Adipocyte (in vitro differentiated cells): Measurements from ENCODE around the gene KIAA0408.

ENCODE experiments used
- DNase-seq: peaks from one replicate; pipeline ENCODE4 v3.0.0-alpha.2; 2015; ENCODE audit warnings: low read depth
- H3K27me3 ChIP-seq: replicated peaks from 2 replicates; pipeline ENCODE4 v1.7.0; 2013; ENCODE audit warnings: mild to moderate bottlenecking, low read length, moderate library complexity; ENCODE audit not compliant: control insufficient read depth, insufficient read depth
- H3K36me3 ChIP-seq: 2 replicates; pipeline ENCODE4 v1.7.0; 2013; ENCODE audit warnings: low read length, mild to moderate bottlenecking, moderate library complexity; ENCODE audit not compliant: control insufficient read depth, insufficient read depth, severe bottlenecking
- H3K4me1 ChIP-seq: 2 replicates; pipeline ENCODE4 v1.7.0; 2013; ENCODE audit warnings: mild to moderate bottlenecking, low read length, moderate library complexity; ENCODE audit not compliant: control insufficient read depth, insufficient read depth
- H3K4me3 ChIP-seq: 2 replicates; pipeline ENCODE4 v1.7.0; 2013; ENCODE audit warnings: mild to moderate bottlenecking, low read length, moderate library complexity
- H3K9ac ChIP-seq: 2 replicates; pipeline ENCODE4 v1.7.0; 2013; ENCODE audit warnings: mild to moderate bottlenecking, low read length, moderate library complexity
- H3K9me3 ChIP-seq: 2 replicates; pipeline ENCODE4 v1.7.0; 2013; ENCODE audit warnings: mild to moderate bottlenecking, low read length, moderate library complexity; ENCODE audit not compliant: control insufficient read depth

The KIAA0408 gene

GRCh38 chr6:127459231-127459641 is at the start of gene KIAA0408:
Gene KIAA0408 (minus strand): TSS chr6:127459389. CDS start chr6:127453981, 5,408 bp downstream.
- no peaks in the 10 kb centered on the region for H3K9me3 ChIP-seq
- H3K9ac ChIP-seq, result peak within 1 kb of the TSS; percentile 86
- DNase-seq, result peak; percentile 68
- H3K4me3 ChIP-seq, result peak within 1 kb of the TSS; percentile 81
- no peaks in the 10 kb centered on the region for H3K27me3 ChIP-seq
- H3K36me3 ChIP-seq, result no peaks in the 10 kb centered on the region
- peaks cover 51% of the 10 kb centered on the region for H3K4me1 ChIP-seq

GRCh38 chr6:127506894-127507293 is 47.7 kb upstream of the KIAA0408 start:
- no peaks in the 10 kb centered on the region for H3K36me3 ChIP-seq

GRCh38 chr6:127503022-127503421 is 43.8 kb upstream of the KIAA0408 start:
- H3K9me3 ChIP-seq, result no peaks in the 10 kb centered on the region
- H3K27me3 ChIP-seq, result no peaks in the 10 kb centered on the region
- DNase-seq, result no peak
- no peaks in the 10 kb centered on the region for H3K36me3 ChIP-seq
- no peaks in the 10 kb centered on the region for H3K4me1 ChIP-seq
- H3K9ac ChIP-seq, result no peak overlapping the region
- no peak overlapping the region for H3K4me3 ChIP-seq

More at GRCh38 chr6:127506894-127507293, 47.7 kb upstream of the KIAA0408 start:
- no peaks in the 10 kb centered on the region for H3K4me1 ChIP-seq
- H3K27me3 ChIP-seq, result no peaks in the 10 kb centered on the region
- peaks cover 10% of the 10 kb centered on the region for H3K9me3 ChIP-seq
- no peak overlapping the region for H3K4me3 ChIP-seq
- no peak for DNase-seq
- H3K9ac ChIP-seq, result no peak overlapping the region

GRCh38 chr6:127497410-127497809 is 38.2 kb upstream of the KIAA0408 start:
- Histone ChIP-seq H3K4me3 (no peak overlapping the region), H3K27me3 (no peaks in the 10 kb centered on the region), H3K36me3 (no peaks in the 10 kb centered on the region), H3K9ac (no peak overlapping the region), H3K9me3 (no peaks in the 10 kb centered on the region), H3K4me1 (no peaks in the 10 kb centered on the region)
- no peak for DNase-seq

GRCh38 chr6:127496471-127496870 is 37.3 kb upstream of the KIAA0408 start:
- Histone ChIP-seq H3K9ac (no peak overlapping the region), H3K4me3 (no peak overlapping the region), H3K36me3 (no peaks in the 10 kb centered on the region), H3K4me1 (no peaks in the 10 kb centered on the region), H3K27me3 (no peaks in the 10 kb centered on the region), H3K9me3 (no peaks in the 10 kb centered on the region)
- DNase-seq, result peak; percentile 15

GRCh38 chr6:127494240-127494767 is 35.1 kb upstream of the KIAA0408 start:
- Histone ChIP-seq H3K4me1 (no peaks in the 10 kb centered on the region), H3K36me3 (no peaks in the 10 kb centered on the region), H3K27me3 (no peaks in the 10 kb centered on the region), H3K9ac (no peak overlapping the region), H3K4me3 (no peak overlapping the region), H3K9me3 (no peaks in the 10 kb centered on the region)
- DNase-seq, result no peak

DNA sequence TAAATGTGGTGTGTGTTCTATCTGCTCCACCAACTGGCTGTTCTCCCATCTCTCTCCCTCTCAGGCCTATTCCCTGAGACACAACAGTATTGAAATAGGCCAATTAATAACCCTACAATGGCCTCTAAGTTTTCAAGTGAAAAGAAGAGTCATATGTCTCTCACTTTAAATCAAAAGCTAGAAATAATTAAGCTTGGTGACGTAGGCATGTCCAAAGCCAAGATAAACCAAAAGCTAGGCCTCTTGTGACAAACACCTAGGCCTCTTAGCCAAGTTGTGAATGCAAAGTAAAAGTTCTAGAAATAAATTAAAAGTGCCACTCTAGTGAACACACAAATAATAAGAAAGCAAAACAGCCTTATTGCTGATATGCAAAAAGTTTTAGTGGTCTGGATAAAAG is 30.1 kb upstream of the KIAA0408 start:
- H3K36me3 ChIP-seq, result no peaks in the 10 kb centered on the region
- H3K9ac ChIP-seq, result no peak overlapping the region
- no peaks in the 10 kb centered on the region for H3K9me3 ChIP-seq
- no peaks in the 10 kb centered on the region for H3K27me3 ChIP-seq
- DNase-seq, result no peak
- peaks cover 9% of the 10 kb centered on the region for H3K4me1 ChIP-seq
- no peak overlapping the region for H3K4me3 ChIP-seq

DNA sequence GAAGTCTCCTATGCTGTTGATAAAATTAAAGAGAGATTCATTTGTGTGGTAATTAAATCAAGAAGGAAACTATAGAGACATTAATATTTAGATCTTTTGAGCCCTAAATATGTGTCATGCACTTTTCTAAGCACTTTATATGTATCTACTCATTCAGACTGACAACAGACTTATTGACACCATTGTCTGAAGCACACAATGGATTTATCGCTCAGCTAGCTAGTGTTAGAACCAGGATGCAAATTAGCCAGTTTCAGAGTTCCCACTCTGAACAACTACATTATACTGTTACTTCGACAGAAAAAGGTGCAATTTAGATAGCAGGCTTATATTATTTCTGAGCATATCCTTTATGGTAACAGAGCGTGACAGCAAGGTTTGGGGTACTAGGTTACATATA is 27.7 kb upstream of the KIAA0408 start:
- H3K4me3 ChIP-seq, result no peak overlapping the region
- H3K9ac ChIP-seq, result no peak overlapping the region
- no peaks in the 10 kb centered on the region for H3K27me3 ChIP-seq
- H3K4me1 ChIP-seq, result peaks cover 28% of the 10 kb centered on the region
- no peaks in the 10 kb centered on the region for H3K9me3 ChIP-seq
- DNase-seq, result no peak
- no peaks in the 10 kb centered on the region for H3K36me3 ChIP-seq

DNA sequence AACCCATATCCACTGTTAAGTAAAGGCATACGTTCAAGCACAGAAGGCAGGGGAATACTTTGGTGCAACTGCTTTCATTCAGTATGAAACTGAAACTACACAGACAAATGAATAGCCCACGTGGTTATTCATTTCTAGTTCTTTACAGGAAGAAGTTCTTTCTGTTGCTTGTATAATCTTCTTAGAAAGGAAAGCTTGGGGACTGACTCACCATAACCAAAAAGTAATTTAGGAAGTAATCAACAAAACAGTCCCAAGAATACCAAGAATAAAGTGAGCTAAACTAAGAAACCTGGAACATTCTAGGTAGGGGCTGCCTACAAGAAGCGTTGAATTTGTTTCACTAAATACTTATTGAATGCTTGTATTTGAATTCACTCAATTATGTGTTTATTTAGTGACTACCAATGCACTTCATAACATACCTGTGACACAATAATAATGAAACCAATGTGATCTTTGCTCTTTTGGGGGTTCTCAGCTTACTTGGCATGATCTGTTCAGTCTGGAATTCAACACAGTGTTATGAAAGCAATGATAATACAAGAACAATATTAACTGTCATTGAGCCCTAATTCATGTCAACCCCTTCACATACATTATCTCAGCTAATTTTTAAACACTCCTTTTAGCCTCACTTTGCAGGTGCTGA is 25.1 kb upstream of the KIAA0408 start:
- Histone ChIP-seq H3K36me3 (no peaks in the 10 kb centered on the region), H3K4me3 (peak overlapping the region; percentile 75), H3K27me3 (no peaks in the 10 kb centered on the region), H3K9ac (peak overlapping the region; percentile 50), H3K4me1 (peaks cover 39% of the 10 kb centered on the region), H3K9me3 (no peaks in the 10 kb centered on the region)
- DNase-seq, result peak; percentile 71

GRCh38 chr6:127483399-127484055 is 24.3 kb upstream of the KIAA0408 start:
- H3K9me3 ChIP-seq, result no peaks in the 10 kb centered on the region
- peak overlapping the region; percentile 75 for H3K4me3 ChIP-seq
- no peaks in the 10 kb centered on the region for H3K27me3 ChIP-seq
- H3K9ac ChIP-seq, result peak overlapping the region; percentile 50
- no peaks in the 10 kb centered on the region for H3K36me3 ChIP-seq
- peaks cover 39% of the 10 kb centered on the region for H3K4me1 ChIP-seq
- DNase-seq, result peak; percentile 7

GRCh38 chr6:127482325-127482724 is 23.1 kb upstream of the KIAA0408 start:
- DNase-seq, result no peak
- no peak overlapping the region for H3K9ac ChIP-seq
- H3K4me1 ChIP-seq, result peaks cover 39% of the 10 kb centered on the region
- H3K27me3 ChIP-seq, result no peaks in the 10 kb centered on the region
- H3K36me3 ChIP-seq, result no peaks in the 10 kb centered on the region
- no peak overlapping the region for H3K4me3 ChIP-seq
- H3K9me3 ChIP-seq, result no peaks in the 10 kb centered on the region
